GM21447 (cell line): ENCODE data around the gene CELF2.
A peak's percentile ranks its signal among the peaks of the same experiment; 100 is the strongest.

Source experiments
- ATAC-seq: cut with Tn5 transposase; IDR thresholded peaks from one replicate; pipeline ENCODE4 v1.9.1; 2021; ENCODE audit not compliant: unreplicated experiment

CELF2 gene

DNA sequence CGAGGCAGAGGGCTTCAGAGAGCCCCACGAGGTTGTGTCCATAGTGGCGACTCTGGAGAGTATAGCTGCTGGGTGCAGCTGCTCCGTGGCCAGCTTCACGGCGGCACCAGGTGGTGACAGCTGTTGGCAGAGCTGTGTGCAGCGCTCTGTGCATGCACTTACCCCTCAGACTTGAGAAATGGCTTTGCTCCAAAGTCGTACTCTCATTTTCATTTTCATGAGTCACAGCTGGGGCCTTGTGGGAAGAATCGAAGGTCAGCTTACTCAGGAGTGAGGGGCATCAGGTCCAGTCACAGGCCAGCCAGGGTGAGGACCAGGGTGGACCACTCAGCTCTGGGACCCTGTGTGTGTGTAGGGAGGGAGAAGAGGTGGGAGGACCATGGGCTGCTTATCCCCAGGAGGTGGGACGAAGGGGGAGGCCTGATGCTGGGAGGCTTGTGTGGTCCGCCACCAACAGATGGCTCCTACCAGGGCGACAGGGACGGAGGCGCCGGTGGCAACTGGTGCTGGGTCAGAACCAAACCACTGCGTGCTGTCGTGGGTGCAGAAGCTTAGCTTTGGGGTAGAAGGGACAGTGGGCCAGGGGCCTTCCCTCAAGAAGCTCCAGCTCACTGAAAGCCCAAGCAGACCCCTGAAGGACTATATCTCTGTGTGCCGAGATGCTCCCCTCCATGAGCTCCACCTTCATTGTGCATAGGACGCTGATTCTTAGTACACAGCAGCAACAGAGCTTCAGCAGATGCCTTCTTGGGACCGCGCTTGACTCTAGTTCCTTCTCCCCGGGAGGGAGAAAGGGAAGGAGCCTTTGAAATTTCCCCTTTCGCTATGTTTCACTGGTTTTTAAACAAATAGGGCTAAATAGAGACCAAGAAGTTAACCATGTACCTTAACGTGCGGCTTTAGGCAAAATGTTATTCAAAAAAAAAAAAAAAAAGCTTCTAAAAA, 225.0 kb downstream of the CELF2 start:
- ATAC-seq, result peak; percentile 51

DNA sequence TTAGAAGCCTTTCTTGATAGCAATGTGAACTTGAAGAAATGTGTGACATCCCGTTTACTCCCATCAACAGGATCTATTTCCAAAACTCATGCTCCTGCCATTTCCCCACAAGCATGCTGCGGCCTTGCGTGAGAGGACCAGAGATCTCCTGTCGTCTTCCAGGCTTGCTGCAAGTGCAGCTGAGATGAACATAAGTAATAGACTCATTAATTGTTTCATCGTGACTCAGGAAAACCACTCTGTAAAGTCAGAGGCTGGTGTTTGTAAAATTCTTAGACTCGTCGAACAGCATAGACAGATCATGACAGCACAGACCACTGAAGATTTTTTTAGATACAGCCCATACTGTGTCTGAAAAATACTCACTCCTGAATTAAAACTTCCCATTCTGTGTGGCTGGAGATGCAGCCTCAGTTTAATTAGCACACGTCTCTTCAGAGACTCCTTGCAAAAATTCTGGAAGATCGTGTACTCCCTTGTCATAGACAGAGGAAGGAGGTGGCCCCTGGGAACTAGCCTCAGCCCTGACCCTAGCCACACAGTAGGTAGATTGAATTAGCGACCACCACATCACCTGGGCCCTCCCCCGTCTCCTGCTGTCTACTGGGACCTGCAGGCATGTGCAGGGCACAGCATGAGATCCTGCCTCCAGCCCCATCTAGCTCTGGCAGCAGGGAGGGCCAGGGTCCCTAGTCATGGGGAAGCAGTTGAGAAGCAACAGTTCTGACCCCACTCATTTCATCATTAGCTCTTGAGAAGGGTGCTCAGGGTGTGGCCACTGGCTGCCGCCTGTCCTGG, 226.0 kb downstream of the CELF2 start:
- no peak for ATAC-seq

DNA sequence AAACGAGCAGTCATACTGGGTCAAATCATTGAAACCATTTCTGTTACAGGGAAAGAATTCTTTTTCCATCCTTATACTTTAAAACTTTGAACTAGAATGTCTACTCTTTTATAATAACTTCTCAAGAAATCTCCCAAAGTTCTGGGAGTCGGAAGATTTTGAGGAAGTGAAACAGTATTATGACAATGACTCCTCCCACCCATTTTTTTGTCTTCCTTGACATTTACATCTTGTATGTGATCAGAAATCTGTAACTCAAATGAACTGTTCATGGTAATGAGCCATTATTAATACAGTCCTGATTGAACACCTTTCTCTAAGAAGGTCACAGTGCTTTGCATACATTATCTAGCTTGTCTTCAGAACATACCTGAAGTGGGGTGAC, 227.4 kb downstream of the CELF2 start:
- ATAC-seq, result peak; percentile 19

DNA sequence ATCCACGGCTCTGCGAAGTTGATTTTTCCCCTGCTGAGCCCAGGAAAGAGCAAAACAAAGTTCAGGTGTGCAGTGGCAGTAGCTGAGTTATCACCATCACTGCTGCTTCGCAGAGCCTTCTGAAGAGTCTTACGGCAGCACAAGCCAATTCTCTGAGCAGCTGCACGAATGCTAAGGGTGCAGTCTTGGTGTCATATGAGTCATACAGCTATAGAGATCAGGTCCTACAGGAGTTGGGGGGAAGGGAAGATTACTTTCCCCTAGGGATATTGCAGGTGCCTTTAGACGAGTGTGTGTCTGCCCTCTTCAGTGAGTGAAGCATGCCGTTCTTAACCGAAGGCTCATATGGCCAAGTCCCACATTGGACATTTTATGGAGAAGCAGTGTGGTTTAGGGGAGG, 227.8 kb downstream of the CELF2 start:
- peak; percentile 45 for ATAC-seq

DNA sequence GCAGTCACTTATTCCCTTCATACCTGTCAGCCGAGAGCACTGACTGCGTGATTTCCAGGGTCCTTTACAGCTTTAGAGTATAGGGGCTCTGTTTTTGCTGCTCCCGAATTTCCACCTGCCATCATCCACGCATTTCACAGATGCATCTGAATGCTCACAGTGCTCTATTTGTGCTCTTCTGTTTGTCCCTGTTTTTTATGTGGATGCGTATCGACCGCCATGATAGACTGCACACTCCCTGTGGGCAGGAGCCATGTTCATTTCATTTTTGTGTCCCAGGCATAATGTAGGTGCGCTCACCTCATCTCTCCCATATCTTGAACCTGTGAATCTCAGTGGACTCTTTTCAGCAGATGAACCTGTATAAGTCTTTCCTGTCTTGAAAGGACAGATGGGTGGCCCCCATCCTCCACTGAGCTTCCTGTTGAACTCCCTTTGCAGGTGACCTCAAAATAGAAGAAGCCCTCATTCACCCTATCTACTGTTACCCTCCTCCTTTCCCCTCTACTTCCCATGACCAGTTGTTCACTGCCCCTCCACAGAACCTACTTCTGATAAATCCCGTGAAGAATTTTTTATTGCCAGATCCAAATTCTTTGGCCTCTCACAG, 228.4 kb downstream of the CELF2 start:
- ATAC-seq, result no peak

DNA sequence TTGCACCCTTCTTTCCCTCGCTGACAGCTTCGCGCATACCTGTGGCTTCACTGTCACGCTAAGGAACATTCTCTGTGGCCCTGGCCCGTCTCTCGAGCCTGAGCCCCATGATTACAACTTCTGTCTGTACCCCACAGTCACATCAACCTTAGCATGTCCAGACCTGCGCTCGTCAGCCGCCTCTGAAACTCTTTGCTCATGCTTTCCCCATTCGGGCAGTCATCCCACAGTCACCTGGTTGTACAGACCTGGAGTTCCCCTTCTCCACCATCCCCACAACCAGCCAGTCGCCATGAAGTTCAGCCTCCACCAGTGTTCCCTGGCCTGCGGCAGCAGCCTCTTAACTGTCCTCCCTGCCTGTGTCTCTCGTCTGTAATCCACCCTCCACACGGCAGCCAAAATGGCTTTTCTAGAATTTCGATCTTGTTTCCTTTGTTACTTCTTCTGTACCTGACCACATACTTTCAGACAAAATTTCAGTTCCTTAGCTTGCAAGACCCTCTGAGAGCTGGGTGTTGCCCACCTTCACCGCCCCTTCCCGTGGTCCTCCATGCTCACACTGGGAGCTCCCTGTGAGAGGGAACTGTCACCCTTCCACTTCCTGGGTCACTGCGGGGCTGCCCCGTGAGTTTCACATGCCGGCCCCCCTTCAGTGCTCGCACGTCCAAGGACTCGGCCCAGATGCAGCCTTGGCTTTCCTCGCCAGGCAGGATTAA, 229.2 kb downstream of the CELF2 start:
- no peak for ATAC-seq

DNA sequence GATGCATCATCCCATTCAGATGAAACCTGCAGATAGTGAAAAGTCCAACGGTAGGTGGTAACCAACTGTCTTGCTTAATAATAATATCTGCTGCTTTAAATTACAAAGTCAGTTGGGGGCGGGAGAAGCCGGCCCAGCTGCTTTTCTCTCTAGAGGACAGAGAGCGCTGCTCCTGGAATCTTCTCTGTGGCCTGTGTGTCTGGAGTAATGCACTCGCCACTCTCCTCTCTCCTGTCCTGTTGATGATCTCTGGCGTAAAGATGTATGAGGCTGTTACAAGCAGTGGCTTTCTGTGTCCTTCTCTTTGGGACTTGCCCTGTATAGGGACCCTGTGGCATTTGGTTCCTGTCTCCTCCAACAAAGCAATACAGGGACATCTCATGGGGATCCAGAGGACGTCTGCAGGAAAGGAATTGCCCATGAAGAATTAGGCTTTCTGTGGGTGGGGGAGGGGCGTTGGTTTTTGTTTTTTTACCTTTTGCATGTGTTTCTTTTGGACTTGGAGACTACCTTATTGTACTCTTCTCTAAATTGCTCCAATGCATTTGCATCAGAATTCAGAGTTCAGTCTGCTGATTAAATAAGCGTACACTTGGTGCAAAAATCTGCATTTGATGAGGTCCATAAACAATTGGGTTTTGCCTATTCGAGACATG, 231.6 kb downstream of the CELF2 start:
- no peak for ATAC-seq

DNA sequence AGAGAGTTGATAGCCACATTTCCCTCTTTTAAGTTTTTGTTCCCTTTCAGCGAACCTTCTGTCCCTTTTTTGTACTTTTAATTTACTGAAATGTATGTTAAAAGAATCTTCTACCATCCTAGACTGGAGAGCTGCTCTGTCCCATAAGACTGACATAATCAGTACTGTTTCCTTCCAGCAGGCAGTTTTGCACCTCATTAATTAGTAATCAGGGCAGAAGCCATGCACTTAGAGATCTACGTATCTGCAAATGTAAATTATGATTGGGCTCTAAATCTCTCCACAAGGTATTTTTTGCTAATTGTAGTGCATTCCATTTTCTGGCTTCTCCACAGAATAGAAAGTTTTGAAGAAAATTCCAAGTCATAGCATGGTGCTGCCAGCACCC, 232.1 kb downstream of the CELF2 start:
- ATAC-seq, result no peak

DNA sequence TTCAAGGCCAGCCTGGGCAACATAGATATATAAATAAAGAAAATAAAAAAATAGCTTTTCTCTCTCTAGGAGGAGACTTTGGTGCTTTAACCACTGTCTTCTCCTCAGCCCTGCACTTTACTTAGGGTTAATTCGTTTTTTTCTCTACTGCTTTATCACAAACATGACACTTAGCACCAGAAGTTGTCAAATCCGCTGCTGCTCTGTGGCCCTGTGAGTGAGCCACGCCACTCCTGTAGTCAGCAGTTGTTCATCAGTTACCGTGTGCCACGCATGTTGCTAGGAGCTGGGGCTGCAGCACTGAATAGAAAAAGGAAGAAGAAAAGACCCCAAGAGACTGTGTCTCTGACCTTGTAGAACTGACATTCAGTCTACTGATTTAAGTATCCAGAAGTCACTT, 232.6 kb downstream of the CELF2 start:
- ATAC-seq, result no peak

DNA sequence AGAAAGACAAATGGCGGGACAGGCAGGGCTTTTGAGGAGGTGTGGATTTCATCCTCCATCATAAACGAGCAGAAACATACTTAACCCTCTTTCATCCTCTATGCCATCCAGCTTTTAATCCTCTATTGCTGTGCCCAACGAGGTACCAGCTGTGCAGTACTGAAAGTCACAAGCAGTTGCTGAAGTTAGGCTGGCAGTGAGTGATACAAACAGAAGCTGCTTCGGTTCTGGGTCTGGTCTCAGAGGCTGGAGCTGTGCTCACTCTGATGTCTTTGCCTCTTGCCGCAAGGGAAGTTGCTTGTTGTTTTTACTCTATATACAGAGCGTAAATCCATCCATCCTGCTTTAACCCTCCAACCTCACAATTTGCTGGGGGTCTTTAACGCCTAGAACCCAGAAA, 235.2 kb downstream of the CELF2 start:
- no peak for ATAC-seq

DNA sequence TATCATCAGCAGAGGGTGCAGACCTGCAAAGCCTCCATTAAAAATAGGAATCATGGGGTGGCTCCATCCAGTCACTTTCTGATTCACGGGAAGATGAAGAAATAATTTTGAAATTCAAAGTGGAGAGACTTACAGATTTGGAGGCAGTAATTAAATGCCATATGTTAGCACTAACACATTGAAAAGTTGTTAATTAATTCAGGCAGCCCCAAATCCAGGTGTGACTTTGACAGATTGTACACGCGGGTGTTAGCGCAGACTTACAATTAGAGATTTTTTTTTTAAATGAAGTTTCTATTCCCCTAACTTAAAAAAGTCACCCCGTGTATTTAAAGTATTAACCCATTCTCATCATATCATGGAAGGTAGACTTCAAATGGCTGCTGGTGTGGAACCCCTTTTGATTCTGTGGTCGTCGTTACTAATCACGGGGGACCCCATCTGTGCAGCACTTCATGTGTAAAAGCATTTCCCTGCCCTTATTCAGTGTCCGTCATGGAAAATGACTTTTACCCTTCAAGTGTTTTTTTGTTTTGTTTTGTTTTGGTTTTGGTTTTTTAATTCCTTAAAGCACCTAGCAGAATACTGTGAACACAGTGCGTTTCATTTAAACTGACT, 235.8 kb downstream of the CELF2 start:
- no peak for ATAC-seq

DNA sequence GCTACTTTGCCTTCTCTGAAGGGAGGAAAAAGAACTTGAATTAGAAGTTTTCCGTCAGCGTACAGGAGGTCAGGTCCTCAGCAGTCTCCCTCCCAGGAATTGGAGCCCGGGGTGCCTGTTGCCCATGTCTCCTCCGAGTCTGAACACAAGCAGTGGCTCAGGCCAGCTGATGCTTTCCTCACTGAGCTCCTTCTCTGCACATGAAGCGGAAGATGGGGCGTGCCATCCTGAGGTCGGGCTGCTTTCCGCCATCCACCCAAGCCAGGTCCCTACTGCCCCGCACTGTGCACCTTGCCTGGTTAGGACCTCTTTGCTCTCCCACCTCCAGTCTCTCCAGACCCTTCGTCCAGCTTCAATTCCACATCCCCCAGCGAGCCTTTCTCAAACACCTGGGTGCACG, 237.5 kb downstream of the CELF2 start:
- ATAC-seq, result no peak

DNA sequence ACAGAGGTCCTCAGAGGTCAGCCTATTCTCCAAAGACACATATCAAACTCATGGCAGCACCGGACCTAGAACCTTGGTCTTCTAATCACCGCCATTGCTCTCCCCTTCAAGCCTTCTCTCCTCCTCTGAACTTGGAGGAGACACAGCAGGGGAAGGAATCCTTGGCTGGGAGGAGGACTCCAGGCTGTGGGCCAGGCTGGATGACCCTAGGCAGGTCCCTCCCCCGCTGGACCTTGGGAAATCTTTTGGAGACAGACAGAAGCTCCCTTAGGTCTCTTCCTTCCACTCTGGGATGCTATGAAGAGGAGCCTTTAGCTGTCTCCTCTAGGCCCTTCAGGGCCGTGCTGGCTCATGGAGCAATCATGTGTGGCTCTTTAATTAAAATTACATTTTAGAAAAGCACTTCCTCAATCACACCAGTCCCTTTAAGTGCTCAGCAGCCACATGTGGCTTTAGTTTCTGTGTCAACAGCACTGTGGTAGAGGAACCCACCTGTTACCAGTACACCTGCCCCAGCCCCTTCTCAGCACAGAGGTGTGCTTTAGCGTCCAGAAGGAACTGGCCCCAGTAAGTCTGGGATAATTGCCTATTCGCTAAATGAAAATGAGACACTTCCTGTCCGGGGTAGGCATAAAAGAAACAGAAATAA, 238.2 kb downstream of the CELF2 start:
- ATAC-seq, result no peak

DNA sequence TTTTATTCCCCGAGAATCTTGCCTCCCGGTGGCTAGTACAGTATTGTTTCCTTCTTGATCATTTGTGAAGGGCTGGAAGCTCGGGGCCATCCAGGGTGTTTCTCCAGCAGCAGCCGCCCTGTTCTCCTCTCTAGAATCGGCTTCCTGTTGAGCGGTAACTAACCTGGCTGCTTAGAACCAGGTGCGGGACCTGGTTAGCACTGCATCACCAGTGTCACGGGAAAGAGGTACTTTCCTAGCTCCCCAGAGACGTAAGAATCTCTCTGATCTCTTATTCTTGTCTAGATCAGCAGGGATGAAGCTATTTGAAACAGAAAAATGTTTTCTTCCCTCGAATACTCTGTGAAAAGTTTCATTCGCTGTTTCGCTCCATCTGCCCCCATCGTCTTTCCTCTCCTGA, 239.2 kb downstream of the CELF2 start:
- no peak for ATAC-seq

DNA sequence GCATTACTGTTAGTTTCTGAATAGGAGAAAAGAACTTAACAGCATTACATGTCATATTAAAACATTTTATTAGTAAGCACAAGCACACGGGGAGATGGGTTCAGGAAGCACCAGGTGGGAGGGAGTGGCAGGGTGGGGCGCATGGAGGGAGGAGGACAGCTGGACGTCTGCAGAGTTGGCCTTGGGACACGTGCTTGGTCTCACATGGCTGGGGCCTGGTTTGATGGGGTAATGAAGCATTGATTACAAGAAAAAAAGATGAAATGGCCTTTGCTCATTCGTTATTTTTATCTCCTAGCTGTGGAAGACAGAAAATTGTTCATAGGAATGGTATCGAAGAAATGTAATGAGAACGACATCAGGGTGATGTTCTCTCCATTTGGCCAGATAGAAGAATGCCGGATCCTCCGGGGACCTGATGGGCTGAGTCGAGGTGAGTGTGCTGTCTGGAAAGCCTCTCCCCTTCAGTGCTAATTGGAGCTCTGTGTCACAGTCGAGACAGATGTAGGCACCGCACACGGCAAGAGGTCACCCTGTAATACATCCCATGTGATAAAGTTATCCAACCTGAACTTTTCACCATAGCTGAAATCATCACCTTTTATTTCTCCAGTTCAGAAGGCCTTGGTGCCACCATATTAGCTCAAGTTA, 239.9 kb downstream of the CELF2 start:
- ATAC-seq, result no peak

DNA sequence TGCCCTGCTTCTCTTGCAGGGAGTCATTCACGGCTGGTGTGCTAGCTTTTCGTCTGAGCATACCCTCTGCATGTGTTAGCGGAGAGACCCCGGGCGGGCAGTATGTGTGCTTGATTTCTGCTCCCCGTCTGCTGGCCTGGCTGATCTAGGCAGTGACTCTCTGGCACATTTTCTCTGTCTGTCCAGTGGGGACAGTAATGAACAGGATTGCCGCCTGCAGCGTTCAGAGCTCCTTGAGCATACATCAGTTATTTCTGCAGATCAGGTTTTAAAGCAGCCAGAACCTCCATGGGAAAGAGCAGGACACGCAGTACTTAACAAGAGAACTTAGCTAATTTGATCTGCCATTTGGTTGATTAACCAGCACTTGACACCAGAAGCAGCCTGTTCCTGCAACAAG, 242.5 kb downstream of the CELF2 start:
- ATAC-seq, result no peak

DNA sequence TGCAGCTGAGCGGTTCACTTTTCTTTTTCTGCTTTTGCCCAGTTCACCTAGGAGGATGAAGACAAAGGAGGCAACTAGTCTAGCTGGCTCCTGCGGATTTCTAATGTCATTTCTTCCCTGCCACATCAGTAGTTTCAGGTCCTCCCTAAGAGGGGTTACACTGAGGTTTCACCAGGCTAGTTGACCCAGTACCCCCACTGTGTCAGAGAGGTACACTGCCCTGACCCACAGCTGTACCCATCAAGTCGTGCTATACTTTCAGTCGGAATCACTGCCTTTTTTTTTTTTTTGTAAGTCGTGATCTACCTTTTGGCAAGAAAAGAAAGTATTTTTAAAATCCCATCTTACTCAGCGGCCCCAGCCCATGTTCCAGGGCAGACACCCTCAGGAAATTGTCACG, 243.5 kb downstream of the CELF2 start:
- ATAC-seq, result no peak

DNA sequence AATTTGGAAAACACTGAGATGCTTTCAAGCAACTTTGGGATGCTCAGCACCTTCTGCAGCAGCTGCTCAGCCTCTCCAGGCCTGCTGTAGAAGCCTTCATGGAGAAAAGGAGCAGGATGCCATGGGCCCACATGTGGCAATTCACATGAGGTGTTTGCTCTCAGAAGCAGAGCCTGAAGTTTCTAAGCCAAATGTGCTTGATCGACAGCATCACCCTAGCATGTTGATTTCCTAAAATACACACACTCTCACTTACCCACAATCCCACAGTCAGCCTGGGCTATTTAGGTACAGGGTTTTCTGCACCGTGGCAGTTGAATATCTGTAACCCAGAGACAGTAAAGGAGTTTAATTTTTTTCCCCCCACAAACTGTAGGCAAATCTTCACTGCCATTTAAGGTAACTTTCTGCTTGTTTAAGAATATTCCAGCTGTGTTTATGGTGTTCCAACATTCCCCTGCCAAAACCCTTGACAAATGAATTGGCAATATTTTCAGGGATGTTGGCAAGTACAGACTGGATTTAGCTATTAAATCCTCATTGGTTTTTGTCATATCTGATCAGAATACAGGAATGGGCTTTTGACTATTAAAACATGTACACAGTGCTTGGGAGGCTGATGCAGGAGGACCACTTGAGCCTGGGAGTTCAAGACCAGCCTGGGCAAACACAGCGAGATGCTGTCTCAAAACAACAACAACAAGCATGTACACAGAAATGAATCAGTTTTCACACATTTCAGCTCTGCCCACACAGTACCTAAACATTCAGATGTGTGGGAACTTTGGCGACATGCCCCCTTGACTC, 244.2 kb downstream of the CELF2 start:
- ATAC-seq, result peak; percentile 42
